Measurements from ENCODE around the gene CTIF. TPM values are rescaled to one million over a fixed set of nuclear protein-coding genes. Genes with fewer than 3 reads are reported as not detected.
A peak's percentile ranks its signal among the peaks of the same experiment; 100 is the strongest.

Gene CTIF
- total and polyA plus RNA-seq, 11 donors = 21.2 to 93.0 (median 68.0) TPM

DNA sequence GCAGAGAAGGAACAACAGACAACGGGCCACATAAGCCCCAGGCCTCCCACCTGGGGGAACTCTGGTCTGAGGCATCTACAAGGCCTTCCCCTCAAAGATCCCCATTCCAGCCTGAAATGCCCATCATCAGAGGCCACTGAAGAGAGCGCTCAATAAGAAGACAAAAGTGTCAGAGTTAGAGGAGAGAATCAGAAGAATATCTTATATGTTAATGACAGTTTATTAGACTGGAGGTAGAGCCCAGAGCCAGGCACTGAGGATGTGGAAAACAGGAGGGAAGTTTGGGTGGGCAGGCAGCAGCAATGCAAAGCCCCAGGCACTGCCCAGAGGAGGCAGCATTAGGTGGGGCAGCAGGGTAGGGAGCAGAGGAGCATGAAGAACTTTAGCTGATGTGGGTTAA, 2.9 kb upstream of the CTIF start:
- H3K27ac ChIP-seq = no peak overlapping the region
- H3K4me1 ChIP-seq = peaks cover 0 to 16% (median 2%) of the 10 kb centered on the region in 12 donors
- DNase-seq = no peak
- TF ChIP-seq, protein P1, sequence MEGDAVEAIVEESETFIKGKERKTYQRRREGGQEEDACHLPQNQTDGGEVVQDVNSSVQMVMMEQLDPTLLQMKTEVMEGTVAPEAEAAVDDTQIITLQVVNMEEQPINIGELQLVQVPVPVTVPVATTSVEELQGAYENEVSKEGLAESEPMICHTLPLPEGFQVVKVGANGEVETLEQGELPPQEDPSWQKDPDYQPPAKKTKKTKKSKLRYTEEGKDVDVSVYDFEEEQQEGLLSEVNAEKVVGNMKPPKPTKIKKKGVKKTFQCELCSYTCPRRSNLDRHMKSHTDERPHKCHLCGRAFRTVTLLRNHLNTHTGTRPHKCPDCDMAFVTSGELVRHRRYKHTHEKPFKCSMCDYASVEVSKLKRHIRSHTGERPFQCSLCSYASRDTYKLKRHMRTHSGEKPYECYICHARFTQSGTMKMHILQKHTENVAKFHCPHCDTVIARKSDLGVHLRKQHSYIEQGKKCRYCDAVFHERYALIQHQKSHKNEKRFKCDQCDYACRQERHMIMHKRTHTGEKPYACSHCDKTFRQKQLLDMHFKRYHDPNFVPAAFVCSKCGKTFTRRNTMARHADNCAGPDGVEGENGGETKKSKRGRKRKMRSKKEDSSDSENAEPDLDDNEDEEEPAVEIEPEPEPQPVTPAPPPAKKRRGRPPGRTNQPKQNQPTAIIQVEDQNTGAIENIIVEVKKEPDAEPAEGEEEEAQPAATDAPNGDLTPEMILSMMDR (IDR thresholded peaks at IDR 0.05) = no peak
- TF ChIP-seq POLR2A (IDR thresholded peaks at IDR 0.05) = no peak
- no peak for ATAC-seq
- no peak overlapping the region for H3K4me3 ChIP-seq
- no peaks in the 10 kb centered on the region for H3K36me3 ChIP-seq
- WGBS, 4 donors = 73 to 94% (median 88%) methylated on average over 2 of the region's 2 CpGs
- no peaks in the 10 kb centered on the region for H3K9me3 ChIP-seq
- intact Hi-C loops (cut with DNase I) = loop anchor here in 8 of 10 donors (5.0 to 10.0 kb wide), 8 partner anchors 44 to 131 kb away; no protein-coding TSS in a partner anchor
- no peaks in the 10 kb centered on the region for H3K27me3 ChIP-seq

DNA sequence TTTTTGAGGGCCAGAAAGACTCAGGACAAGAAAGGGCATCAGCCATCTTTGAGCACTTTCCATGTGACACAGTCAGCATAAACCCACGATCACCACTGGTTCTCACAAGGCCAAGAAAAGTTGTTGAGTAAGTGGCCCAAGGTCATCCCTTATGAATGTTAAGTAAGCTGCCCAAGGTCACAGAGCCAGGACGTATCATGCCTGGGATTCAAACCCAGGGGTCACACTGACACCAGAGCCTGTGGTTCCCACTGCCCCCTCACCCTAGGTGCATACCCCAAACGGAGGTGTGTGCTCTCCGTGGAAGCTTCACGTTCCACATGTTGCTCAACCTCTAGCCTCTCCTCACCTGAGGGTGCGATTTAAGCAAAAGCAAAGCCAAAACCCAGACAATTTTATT, 2.3 kb upstream of the CTIF start:
- intact Hi-C loops (cut with DNase I) = loop anchor here in 8 of 10 donors (5.0 to 10.0 kb wide), 8 partner anchors 44 to 131 kb away; no protein-coding TSS in a partner anchor
- WGBS, 4 donors = 77 to 91% (median 87%) methylated on average over 6 of the region's 6 CpGs
- no peak for TF ChIP-seq POLR2A (IDR thresholded peaks at IDR 0.05)
- TF ChIP-seq, protein P1 (IDR thresholded peaks at IDR 0.05) = no peak

DNA sequence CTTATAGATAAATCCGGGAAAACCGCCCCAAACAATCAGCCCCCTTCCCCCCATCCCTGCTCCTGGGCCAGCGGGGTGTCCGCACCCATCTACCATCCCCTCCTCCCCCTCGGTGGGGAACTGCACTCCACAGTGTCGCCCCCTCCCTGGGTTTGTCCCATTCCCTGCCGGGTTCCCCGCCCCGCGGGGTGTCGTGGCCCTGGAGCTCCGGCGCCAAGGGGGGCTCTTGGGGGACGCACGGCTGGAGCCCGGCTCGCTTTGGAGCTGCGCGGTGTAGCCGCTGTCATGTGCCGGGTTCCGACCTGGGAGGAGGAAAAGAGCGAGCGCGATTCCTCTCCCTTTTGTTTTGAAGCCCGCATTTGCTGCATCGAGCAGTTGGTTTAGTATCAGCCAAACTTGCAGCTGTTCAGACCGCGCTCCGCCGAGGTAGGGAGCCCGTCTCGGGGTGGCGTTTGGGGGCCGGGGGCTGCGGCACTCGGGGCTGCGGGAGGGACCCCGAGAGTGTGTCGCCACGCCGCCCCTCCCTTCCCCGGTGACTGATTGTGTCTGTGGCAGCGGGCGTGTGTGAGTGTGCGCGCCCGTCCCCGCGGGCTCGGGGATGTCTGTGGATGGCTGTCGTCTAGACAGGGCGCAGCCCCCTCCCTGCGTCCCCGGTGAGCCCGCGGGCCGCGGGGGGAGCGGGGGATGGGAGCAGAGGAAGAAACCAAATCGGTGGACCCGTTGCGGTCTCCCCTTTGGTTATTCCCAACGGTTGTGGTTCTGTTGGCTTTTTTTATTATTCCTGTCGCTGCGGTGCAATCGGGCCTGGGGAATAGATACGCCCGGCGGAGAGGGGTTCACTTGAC, 797 bp downstream of the CTIF start:
- H3K27me3 ChIP-seq = no peaks in the 10 kb centered on the region
- ATAC-seq (peak; percentile 7 to 38 (median 24)), DNase-seq (peak; percentile 38 to 76 (median 47))
- no peaks in the 10 kb centered on the region for H3K9me3 ChIP-seq
- WGBS, 4 donors = 0 to 1% (median 1%) methylated on average over 32 to 70 of the region's 70 CpGs
- H3K4me3 ChIP-seq = peak overlapping the region; percentile 70 to 93 (median 78)
- no peak for TF ChIP-seq POLR2A (IDR thresholded peaks at IDR 0.05)
- TF ChIP-seq, protein P1 (IDR thresholded peaks at IDR 0.05) = no peak
- H3K36me3 ChIP-seq = no peaks in the 10 kb centered on the region
- H3K27ac ChIP-seq = peak overlapping the region; percentile 89 to 98 (median 96)
- intact Hi-C loops (cut with DNase I) = loop anchor here in 9 of 10 donors (2.0 to 10.0 kb wide), 13 partner anchors 43 to 128 kb away; no protein-coding TSS in a partner anchor
- H3K4me1 ChIP-seq = peaks cover 0 to 39% (median 30%) of the 10 kb centered on the region in 12 donors

More for the DNA sequence above, 2.3 kb upstream of the CTIF start:
- H3K9me3 ChIP-seq = no peaks in the 10 kb centered on the region
- ATAC-seq = no peak
- H3K27ac ChIP-seq = no peak overlapping the region
- H3K27me3 ChIP-seq = no peaks in the 10 kb centered on the region
- H3K4me1 ChIP-seq = peaks cover 0 to 19% (median 4%) of the 10 kb centered on the region in 12 donors
- no peak for DNase-seq
- H3K4me3 ChIP-seq = no peak overlapping the region
- H3K36me3 ChIP-seq = no peaks in the 10 kb centered on the region

Measured in heart left ventricle (tissue), 16 donors.